ENCODE results near the gene PPP1R26. TPM values are rescaled to one million over a fixed set of nuclear protein-coding genes. Genes with fewer than 3 reads are reported as not detected.
A peak's percentile ranks its signal among the peaks of the same experiment; 100 is the strongest.
"Not testable (repeated sequence)": the region's sequence is repeated elsewhere in the genome, so short reads cannot be mapped to it uniquely, and the experiment has no call there.

Gene PPP1R26
- 20.1 and 30.1 TPM in 2 replicates for polyA plus RNA-seq
- polyA minus RNA-seq = 38.5 and 46.5 TPM in 2 replicates

GRCh38 chr9:135479469-135480052 lies at the start of gene PPP1R26:
TSS of gene PPP1R26 (plus strand) at chr9:135479782. CDS start at chr9:135484511, 4,729 bp downstream.
- TF ChIP-seq CTCF (IDR thresholded peaks at IDR 0.05; ENCODE audit: poor library complexity, severe bottlenecking) = no peak
- TF ChIP-seq SMC3 (conservative IDR thresholded peaks at IDR 0.05; ENCODE audit: poor library complexity) = no peak
- TF ChIP-seq TAF1 (IDR thresholded peaks at IDR 0.05; ENCODE audit: low read depth) = no peak
- TF ChIP-seq POLR2AphosphoS5 (IDR thresholded peaks at IDR 0.05) = no peak
- no peak for TF ChIP-seq RAD21 (conservative IDR thresholded peaks at IDR 0.05)
- TF ChIP-seq REST (IDR thresholded peaks at IDR 0.05; ENCODE audit: borderline replicate concordance) = no peak
- TF ChIP-seq EZH2 (IDR thresholded peaks at IDR 0.05; ENCODE audit: borderline replicate concordance, insufficient read depth, low read length, poor library complexity, severe bottlenecking) = no peak
- no peak for TF ChIP-seq MXI1 (conservative IDR thresholded peaks at IDR 0.05; ENCODE audit: poor library complexity, severe bottlenecking)
- no peak for TF ChIP-seq EP300 (conservative IDR thresholded peaks at IDR 0.05; ENCODE audit: poor library complexity, severe bottlenecking)
- H3F3A ChIP-seq (ENCODE audit: insufficient read depth, low read length, poor library complexity, severe bottlenecking) = no peaks in the 10 kb centered on the region
- no peaks in the 10 kb centered on the region for H3K27me3 ChIP-seq (ENCODE audit: insufficient read depth, low read depth, low read length)
- no peaks in the 10 kb centered on the region for H4K20me1 ChIP-seq (ENCODE audit: insufficient read depth)
- H3K9me3 ChIP-seq (ENCODE audit: low read length) = no peaks in the 10 kb centered on the region
- no peaks in the 10 kb centered on the region for H3K9me2 ChIP-seq (ENCODE audit: insufficient read depth, low read length)
- H3K4me2 ChIP-seq (ENCODE audit: low read length) = peak within 1 kb of the TSS; percentile 46
- no peak within 1 kb of the TSS for H3K27ac ChIP-seq (ENCODE audit: low read length)
- H3K9ac ChIP-seq (ENCODE audit: low read length) = peak within 1 kb of the TSS; percentile 79
- H3K79me2 ChIP-seq (replicated peaks; ENCODE audit: insufficient read depth, low read length) = no peaks in the 10 kb centered on the region
- H2AFZ ChIP-seq (ENCODE audit: low read depth, low read length) = peak within 1 kb of the TSS; percentile 14
- peak within 1 kb of the TSS; percentile 94 for H3K4me3 ChIP-seq (ENCODE audit: low read length)
- H3K36me3 ChIP-seq (ENCODE audit: insufficient read depth, low read length) = no peaks in the 10 kb centered on the region

- no peak overlapping the region for H3K27ac ChIP-seq (ENCODE audit: low read length)
- H3K4me2 ChIP-seq (ENCODE audit: low read length) = no peak overlapping the region
- no peaks in the 10 kb centered on the region for H3K36me3 ChIP-seq (ENCODE audit: insufficient read depth, low read length)
- no peaks in the 10 kb centered on the region for H3F3A ChIP-seq (ENCODE audit: insufficient read depth, low read length, poor library complexity, severe bottlenecking)
- H3K9me2 ChIP-seq (ENCODE audit: insufficient read depth, low read length) = no peaks in the 10 kb centered on the region
- H3K9me3 ChIP-seq (ENCODE audit: low read length) = no peaks in the 10 kb centered on the region
- H2AFZ ChIP-seq (ENCODE audit: low read depth, low read length) = no peak overlapping the region
- no peak for TF ChIP-seq EZH2 (IDR thresholded peaks at IDR 0.05; ENCODE audit: borderline replicate concordance, insufficient read depth, low read length, poor library complexity, severe bottlenecking)
- no peak for TF ChIP-seq MXI1 (conservative IDR thresholded peaks at IDR 0.05; ENCODE audit: poor library complexity, severe bottlenecking)
- TF ChIP-seq EP300 (conservative IDR thresholded peaks at IDR 0.05; ENCODE audit: poor library complexity, severe bottlenecking) = no peak
- TF ChIP-seq CTCF (IDR thresholded peaks at IDR 0.05; ENCODE audit: poor library complexity, severe bottlenecking) = no peak
- TF ChIP-seq RAD21 (conservative IDR thresholded peaks at IDR 0.05) = no peak
- no peak for TF ChIP-seq SMC3 (conservative IDR thresholded peaks at IDR 0.05; ENCODE audit: poor library complexity)
- TF ChIP-seq REST (IDR thresholded peaks at IDR 0.05; ENCODE audit: borderline replicate concordance) = no peak
- TF ChIP-seq POLR2AphosphoS5 (IDR thresholded peaks at IDR 0.05) = no peak
- TF ChIP-seq TAF1 (IDR thresholded peaks at IDR 0.05; ENCODE audit: low read depth) = no peak
- H3K27me3 ChIP-seq (ENCODE audit: insufficient read depth, low read depth, low read length) = no peaks in the 10 kb centered on the region
- H3K4me3 ChIP-seq (ENCODE audit: low read length) = no peak overlapping the region
- H4K20me1 ChIP-seq (ENCODE audit: insufficient read depth) = no peaks in the 10 kb centered on the region
- no peak overlapping the region for H3K9ac ChIP-seq (ENCODE audit: low read length)
- no peaks in the 10 kb centered on the region for H3K79me2 ChIP-seq (replicated peaks; ENCODE audit: insufficient read depth, low read length)
Measured at GRCh38 chr9:135437259-135437658, 42.3 kb upstream of the PPP1R26 start.

- not testable (repeated sequence) for H3K36me3 ChIP-seq (ENCODE audit: insufficient read depth, low read length); H3F3A ChIP-seq (ENCODE audit: insufficient read depth, low read length, poor library complexity, severe bottlenecking); H3K9me3 ChIP-seq (ENCODE audit: low read length); H4K20me1 ChIP-seq (ENCODE audit: insufficient read depth); H3K9ac ChIP-seq (ENCODE audit: low read length); H3K79me2 ChIP-seq (replicated peaks; ENCODE audit: insufficient read depth, low read length); H3K4me3 ChIP-seq (ENCODE audit: low read length); H2AFZ ChIP-seq (ENCODE audit: low read depth, low read length); H3K9me2 ChIP-seq (ENCODE audit: insufficient read depth, low read length); H3K27me3 ChIP-seq (ENCODE audit: insufficient read depth, low read depth, low read length); H3K27ac ChIP-seq (ENCODE audit: low read length); H3K4me2 ChIP-seq (ENCODE audit: low read length)
Measured at GRCh38 chr9:135437696-135438095, 41.9 kb upstream of the PPP1R26 start.
